ENCODE results near the gene PLTP.

PLTP gene

DNA sequence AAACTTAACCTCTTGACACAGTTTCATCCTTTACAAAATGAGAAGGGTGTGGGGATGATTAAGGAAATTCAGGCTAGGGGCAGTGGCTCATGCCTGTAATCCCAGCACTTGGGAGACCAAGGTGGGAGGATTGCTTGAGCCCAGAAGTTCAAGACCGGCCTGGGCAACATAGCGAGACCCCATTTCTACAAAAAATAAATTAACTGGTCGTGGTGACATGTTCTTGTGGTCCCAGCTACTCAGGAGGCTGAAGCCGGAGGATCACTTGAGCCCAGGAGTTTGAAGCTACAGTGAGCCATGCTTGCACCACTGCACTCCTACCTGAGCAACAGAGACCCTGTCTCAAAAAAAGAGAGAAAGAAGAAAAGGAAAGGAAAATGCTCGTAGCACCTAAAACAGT, 45.5 kb downstream of the PLTP start:
- Histone ChIP-seq H2BK5ac (ENCODE audit: low read length) (no peak overlapping the region), H2BK120ac (ENCODE audit: low read depth, low read length) (no peak overlapping the region), H3K27me3 (ENCODE audit: control insufficient read depth in 3 of 3, insufficient read depth in 3 of 3, low read depth in 1 of 3, low read length in 3 of 3) (no peaks in the 10 kb centered on the region), H3K4me2 (ENCODE audit: insufficient read depth, low read length, poor library complexity, severe bottlenecking) (no peak overlapping the region), H2AFZ (ENCODE audit: low read length) (no peak overlapping the region), H3K23ac (ENCODE audit: low read depth, low read length, poor library complexity) (no peak overlapping the region), H2AK5ac (ENCODE audit: low read depth, low read length) (no peak overlapping the region), H4K91ac (ENCODE audit: low read depth, low read length, poor library complexity) (no peak overlapping the region), H3K14ac (ENCODE audit: low read length) (no peak overlapping the region), H3K18ac (ENCODE audit: low read length) (no peak overlapping the region), H2BK15ac (ENCODE audit: low read length) (no peak overlapping the region), H3K79me1 (ENCODE audit: low read depth, low read length) (no peaks in the 10 kb centered on the region), H2BK12ac (ENCODE audit: low read length) (no peak overlapping the region), H3K27ac (replicated peaks; ENCODE audit: low read length) (no peak overlapping the region), H3K4ac (ENCODE audit: low read length) (no peak overlapping the region), H3K36me3 (replicated peaks in 1 of 2; ENCODE audit: control insufficient read depth in 2 of 2, insufficient read depth in 2 of 2, low read length in 2 of 2) (no peaks in the 10 kb centered on the region), H3K4me1 (ENCODE audit: control insufficient read depth in 2 of 2, insufficient read depth in 1 of 2, low read depth in 1 of 2, low read length in 2 of 2) (no peaks in the 10 kb centered on the region), H3K4me3 (ENCODE audit: low read length in 2 of 2) (no peak overlapping the region), H3K9ac (ENCODE audit: low read depth, low read length, poor library complexity) (no peak overlapping the region), H3K9me3 (replicated peaks in 1 of 2; ENCODE audit: control insufficient read depth in 2 of 2, insufficient read depth in 1 of 2, low read depth in 1 of 2, low read length in 2 of 2) (no peaks in the 10 kb centered on the region), H4K8ac (ENCODE audit: low read depth, low read length) (no peak overlapping the region)
- DNase-seq (ENCODE audit: low spot score): no peak
- WGBS, 2 donors (ENCODE audit: extremely low coverage in 2 of 2, insufficient read length in 2 of 2, insufficient replicate concordance in 1 of 2): no CpG with 5 or more reads among the region's 5 CpGs

- Histone ChIP-seq H2BK5ac (ENCODE audit: low read length) (no peak overlapping the region), H3K9me3 (replicated peaks in 1 of 2; ENCODE audit: control insufficient read depth in 2 of 2, insufficient read depth in 1 of 2, low read depth in 1 of 2, low read length in 2 of 2) (no peaks in the 10 kb centered on the region), H4K8ac (ENCODE audit: low read depth, low read length) (no peak overlapping the region), H3K18ac (ENCODE audit: low read length) (no peak overlapping the region), H4K91ac (ENCODE audit: low read depth, low read length, poor library complexity) (no peak overlapping the region), H3K23ac (ENCODE audit: low read depth, low read length, poor library complexity) (no peak overlapping the region), H2AFZ (ENCODE audit: low read length) (no peak overlapping the region), H2BK120ac (ENCODE audit: low read depth, low read length) (no peak overlapping the region), H2BK15ac (ENCODE audit: low read length) (no peak overlapping the region), H3K4me3 (ENCODE audit: low read length in 2 of 2) (no peak overlapping the region), H2BK12ac (ENCODE audit: low read length) (no peak overlapping the region), H3K14ac (ENCODE audit: low read length) (no peak overlapping the region), H3K9ac (ENCODE audit: low read depth, low read length, poor library complexity) (no peak overlapping the region), H3K27me3 (ENCODE audit: control insufficient read depth in 3 of 3, insufficient read depth in 3 of 3, low read depth in 1 of 3, low read length in 3 of 3) (no peaks in the 10 kb centered on the region), H2AK5ac (ENCODE audit: low read depth, low read length) (no peak overlapping the region), H3K79me1 (ENCODE audit: low read depth, low read length) (no peaks in the 10 kb centered on the region), H3K4ac (ENCODE audit: low read length) (no peak overlapping the region), H3K4me1 (ENCODE audit: control insufficient read depth in 2 of 2, insufficient read depth in 1 of 2, low read depth in 1 of 2, low read length in 2 of 2) (no peaks in the 10 kb centered on the region), H3K36me3 (replicated peaks in 1 of 2; ENCODE audit: control insufficient read depth in 2 of 2, insufficient read depth in 2 of 2, low read length in 2 of 2) (no peaks in the 10 kb centered on the region), H3K27ac (replicated peaks; ENCODE audit: low read length) (no peak overlapping the region), H3K4me2 (ENCODE audit: insufficient read depth, low read length, poor library complexity, severe bottlenecking) (no peak overlapping the region)
- WGBS, 2 donors (ENCODE audit: extremely low coverage in 2 of 2, insufficient read length in 2 of 2, insufficient replicate concordance in 1 of 2): no CpG with 5 or more reads among the region's 7 CpGs
- no peak for DNase-seq (ENCODE audit: low spot score)
Observed at GRCh38 chr20:45863543-45864470, 48.1 kb downstream of the PLTP start.

DNA sequence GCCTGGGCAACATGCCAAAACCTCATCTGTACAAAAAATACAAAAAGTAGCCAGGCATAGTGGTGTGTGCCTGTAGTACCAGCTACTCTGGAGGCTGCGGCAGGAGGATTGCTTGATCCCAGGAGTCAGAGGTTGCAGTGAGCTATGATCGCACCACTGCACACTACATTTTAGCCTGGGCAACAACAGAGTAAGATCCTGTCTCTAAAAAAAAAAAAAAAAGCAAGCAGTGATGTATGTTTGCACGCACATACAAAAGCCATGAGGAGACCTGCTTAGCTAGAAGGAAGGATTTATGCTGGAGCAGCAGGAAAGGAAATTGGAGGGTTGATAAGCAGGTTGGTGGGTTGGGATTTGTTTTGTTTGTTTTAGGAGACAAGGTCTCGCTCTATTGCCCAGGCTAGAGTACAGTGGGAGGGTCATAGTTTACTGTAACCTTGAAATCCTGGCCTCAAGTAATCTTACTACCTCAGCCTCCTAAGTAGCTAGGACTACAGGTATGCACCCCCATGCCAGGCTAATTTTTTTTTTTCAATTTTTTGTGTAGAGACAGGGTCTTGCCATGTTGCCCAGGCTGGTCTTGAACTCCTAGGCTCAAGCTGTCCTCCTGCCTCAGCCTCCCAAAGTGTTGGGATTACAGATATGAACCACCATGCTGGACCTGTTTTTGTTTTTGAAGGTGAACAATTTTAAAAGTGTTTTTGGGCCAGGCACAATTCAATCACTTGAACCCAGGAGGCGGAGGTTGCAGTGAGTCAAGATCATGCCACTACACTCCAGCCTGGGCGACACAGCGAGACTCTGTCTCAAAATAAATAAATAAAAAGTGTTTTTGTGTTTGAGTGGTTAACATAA, 50.5 kb downstream of the PLTP start:
- Histone ChIP-seq H3K23ac (ENCODE audit: low read depth, low read length, poor library complexity) (no peak overlapping the region), H3K27me3 (ENCODE audit: control insufficient read depth in 3 of 3, insufficient read depth in 3 of 3, low read depth in 1 of 3, low read length in 3 of 3) (no peaks in the 10 kb centered on the region), H3K18ac (ENCODE audit: low read length) (no peak overlapping the region), H3K4me1 (ENCODE audit: control insufficient read depth in 2 of 2, insufficient read depth in 1 of 2, low read depth in 1 of 2, low read length in 2 of 2) (peaks cover 4 to 6% of the 10 kb centered on the region in 2 donors), H3K79me1 (ENCODE audit: low read depth, low read length) (peaks cover 2% of the 10 kb centered on the region), H3K4ac (ENCODE audit: low read length) (no peak overlapping the region), H3K36me3 (replicated peaks in 1 of 2; ENCODE audit: control insufficient read depth in 2 of 2, insufficient read depth in 2 of 2, low read length in 2 of 2) (no peaks in the 10 kb centered on the region), H4K91ac (ENCODE audit: low read depth, low read length, poor library complexity) (no peak overlapping the region), H2BK12ac (ENCODE audit: low read length) (no peak overlapping the region), H3K14ac (ENCODE audit: low read length) (no peak overlapping the region), H2BK5ac (ENCODE audit: low read length) (no peak overlapping the region), H3K9ac (ENCODE audit: low read depth, low read length, poor library complexity) (no peak overlapping the region), H2AK5ac (ENCODE audit: low read depth, low read length) (no peak overlapping the region), H3K4me3 (ENCODE audit: low read length in 2 of 2) (no peak overlapping the region), H2BK15ac (ENCODE audit: low read length) (no peak overlapping the region), H3K27ac (replicated peaks; ENCODE audit: low read length) (no peak overlapping the region), H2AFZ (ENCODE audit: low read length) (no peak overlapping the region), H4K8ac (ENCODE audit: low read depth, low read length) (no peak overlapping the region), H2BK120ac (ENCODE audit: low read depth, low read length) (no peak overlapping the region), H3K9me3 (replicated peaks in 1 of 2; ENCODE audit: control insufficient read depth in 2 of 2, insufficient read depth in 1 of 2, low read depth in 1 of 2, low read length in 2 of 2) (no peaks in the 10 kb centered on the region), H3K4me2 (ENCODE audit: insufficient read depth, low read length, poor library complexity, severe bottlenecking) (no peak overlapping the region)
- no CpG with 5 or more reads among the region's 7 CpGs for WGBS, 2 donors (ENCODE audit: extremely low coverage in 2 of 2, insufficient read length in 2 of 2, insufficient replicate concordance in 1 of 2)
- no peak for DNase-seq (ENCODE audit: low spot score)
